HL-60 (cell line): ENCODE results near the gene AP1B1.

Experiments used
- CTCF ChIP-seq: IDR thresholded peaks from one replicate; pipeline ENCODE4 v1.5.1; 2011; ENCODE audit warnings: low read length, control low read depth, inconsistent platforms; ENCODE audit not compliant: insufficient read depth
- GABPA ChIP-seq: IDR thresholded peaks from 2 replicates; pipeline ENCODE4 v1.6.1; 2012; ENCODE audit warnings: low read depth
- POLR2AphosphoS5 ChIP-seq: IDR thresholded peaks from 2 replicates; pipeline ENCODE4 v1.6.1; 2012; ENCODE audit warnings: low read depth

GRCh38 chr22:29388759-29389090 is 355 bp upstream of the AP1B1 start:
- no peak for TF ChIP-seq GABPA
- TF ChIP-seq POLR2AphosphoS5 = no peak
- no peak for TF ChIP-seq CTCF
